ENCODE data around the gene POU2F2. TPM values are rescaled to one million over a fixed set of nuclear protein-coding genes. Genes with fewer than 3 reads are reported as not detected.

The POU2F2 gene
- 28.6 and 33.5 TPM in 2 replicates for total RNA-seq (2014; rRNA removed; shearing (Covaris generic))
- total RNA-seq (2022), result 59.5 and 66.5 TPM in 2 replicates
- percentile 77 among the genes with signal in this experiment for Bru-seq, nascent RNA
- BruChase-seq, experiment 1, labeled RNA remaining after a 6-hour chase, result percentile 82 among the genes with signal in this experiment
- percentile 87 among the genes with signal in this experiment for BruChase-seq, experiment 2, labeled RNA remaining after a 2-hour chase
- long read RNA-seq, full-length matches to known transcripts, result 44 of 136 reads
- long read RNA-seq, partial matches to known transcripts, result 26 of 136 reads
- long read RNA-seq, other reads (novel, unspliced or antisense), result 66 of 136 reads

DNA sequence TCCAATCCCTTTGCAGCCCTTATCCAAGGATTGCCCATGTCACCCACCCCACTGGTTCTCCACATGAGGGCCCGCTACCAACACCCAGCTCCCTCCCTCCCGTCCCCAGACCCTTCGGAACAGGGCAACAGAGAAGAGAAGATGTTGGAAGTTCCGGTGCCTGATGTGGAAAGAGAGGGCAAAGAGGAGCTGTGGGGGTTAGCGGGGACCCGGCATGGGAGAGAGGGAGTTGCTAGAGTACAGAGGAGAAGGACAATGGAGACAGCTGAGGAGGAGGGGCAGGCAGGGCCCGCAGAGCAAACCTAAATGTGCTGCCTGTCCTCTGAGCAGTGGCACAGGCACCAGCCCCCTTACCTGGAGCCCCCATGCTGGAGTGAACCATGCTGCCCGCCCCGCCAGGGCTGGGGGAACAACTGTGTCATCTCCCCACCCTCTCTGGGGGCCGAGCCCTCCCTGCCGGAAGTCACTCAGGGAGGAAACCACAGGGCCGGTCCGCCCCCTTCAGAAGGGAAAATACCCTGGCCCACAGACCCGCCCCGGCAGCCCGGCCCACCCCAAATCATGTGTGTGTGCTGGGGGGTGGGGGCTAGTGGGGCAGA lies at the start of gene POU2F2:
TSS of gene POU2F2 (minus strand) at position 417 of the 599 bp plus-strand sequence. CDS start at position 382, 35 bp downstream.
- no TSS peak for BruUV-seq (replicated peaks)
- TF ChIP-seq EZH2phosphoT487 (IDR thresholded peaks at IDR 0.05; ENCODE audit: borderline replicate concordance, low read depth, low read length), result no peak
- TF ChIP-seq, protein P1, sequence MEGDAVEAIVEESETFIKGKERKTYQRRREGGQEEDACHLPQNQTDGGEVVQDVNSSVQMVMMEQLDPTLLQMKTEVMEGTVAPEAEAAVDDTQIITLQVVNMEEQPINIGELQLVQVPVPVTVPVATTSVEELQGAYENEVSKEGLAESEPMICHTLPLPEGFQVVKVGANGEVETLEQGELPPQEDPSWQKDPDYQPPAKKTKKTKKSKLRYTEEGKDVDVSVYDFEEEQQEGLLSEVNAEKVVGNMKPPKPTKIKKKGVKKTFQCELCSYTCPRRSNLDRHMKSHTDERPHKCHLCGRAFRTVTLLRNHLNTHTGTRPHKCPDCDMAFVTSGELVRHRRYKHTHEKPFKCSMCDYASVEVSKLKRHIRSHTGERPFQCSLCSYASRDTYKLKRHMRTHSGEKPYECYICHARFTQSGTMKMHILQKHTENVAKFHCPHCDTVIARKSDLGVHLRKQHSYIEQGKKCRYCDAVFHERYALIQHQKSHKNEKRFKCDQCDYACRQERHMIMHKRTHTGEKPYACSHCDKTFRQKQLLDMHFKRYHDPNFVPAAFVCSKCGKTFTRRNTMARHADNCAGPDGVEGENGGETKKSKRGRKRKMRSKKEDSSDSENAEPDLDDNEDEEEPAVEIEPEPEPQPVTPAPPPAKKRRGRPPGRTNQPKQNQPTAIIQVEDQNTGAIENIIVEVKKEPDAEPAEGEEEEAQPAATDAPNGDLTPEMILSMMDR (conservative IDR thresholded peaks at IDR 0.05; ENCODE audit: low read length), result no peak
- Histone ChIP-seq H3K4me3 (ENCODE audit: low read depth, low read length, poor library complexity, severe bottlenecking) (peak within 1 kb of the TSS; percentile 96), H3K9me2 (ENCODE audit: insufficient read depth, low read length) (no peaks in the 10 kb centered on the region), H3K4me1 (ENCODE audit: insufficient read depth, low read length, poor library complexity, severe bottlenecking) (peaks cover 72% of the 10 kb centered on the region), H3K4me2 (ENCODE audit: low read length) (peak within 1 kb of the TSS; percentile 93), H3K79me2 (ENCODE audit: insufficient read depth, low read depth, low read length) (peaks cover 55% of the 10 kb centered on the region), H3K9me3 (ENCODE audit: low read length) (no peaks in the 10 kb centered on the region), H3K27ac (ENCODE audit: low read depth, low read length, poor library complexity, severe bottlenecking) (peak within 1 kb of the TSS; percentile 93), H3K36me3 (ENCODE audit: insufficient read depth, low read length) (peaks cover 21% of the 10 kb centered on the region), H4K20me1 (ENCODE audit: insufficient read depth, low read length) (no peaks in the 10 kb centered on the region), H2AFZ (ENCODE audit: low read length) (peak within 1 kb of the TSS; percentile 14; the same call in 1 of the 2 replicates)
- POLR2A ChIA-PET, result interaction anchor here (1.0 to 2.6 kb wide), 6 partner anchors 9 to 148 kb away, joined by 3 to 7 read pairs (median 5); no protein-coding TSS in a partner anchor
- intact Hi-C loops (cut with micrococcal nuclease; ENCODE audit: unreplicated experiment), result loop anchor here (2.0 to 5.0 kb wide), 3 partner anchors 23 to 165 kb away; no protein-coding TSS in a partner anchor
- CTCF ChIA-PET (ENCODE audit: unreplicated experiment), result interaction anchor here (0.6 to 1.9 kb wide), 5 partner anchors 9 to 164 kb away, joined by 3 to 9 read pairs (median 6); no protein-coding TSS in a partner anchor
- peak; percentile 92 for DNase-seq (ENCODE audit: low spot score)

DNA sequence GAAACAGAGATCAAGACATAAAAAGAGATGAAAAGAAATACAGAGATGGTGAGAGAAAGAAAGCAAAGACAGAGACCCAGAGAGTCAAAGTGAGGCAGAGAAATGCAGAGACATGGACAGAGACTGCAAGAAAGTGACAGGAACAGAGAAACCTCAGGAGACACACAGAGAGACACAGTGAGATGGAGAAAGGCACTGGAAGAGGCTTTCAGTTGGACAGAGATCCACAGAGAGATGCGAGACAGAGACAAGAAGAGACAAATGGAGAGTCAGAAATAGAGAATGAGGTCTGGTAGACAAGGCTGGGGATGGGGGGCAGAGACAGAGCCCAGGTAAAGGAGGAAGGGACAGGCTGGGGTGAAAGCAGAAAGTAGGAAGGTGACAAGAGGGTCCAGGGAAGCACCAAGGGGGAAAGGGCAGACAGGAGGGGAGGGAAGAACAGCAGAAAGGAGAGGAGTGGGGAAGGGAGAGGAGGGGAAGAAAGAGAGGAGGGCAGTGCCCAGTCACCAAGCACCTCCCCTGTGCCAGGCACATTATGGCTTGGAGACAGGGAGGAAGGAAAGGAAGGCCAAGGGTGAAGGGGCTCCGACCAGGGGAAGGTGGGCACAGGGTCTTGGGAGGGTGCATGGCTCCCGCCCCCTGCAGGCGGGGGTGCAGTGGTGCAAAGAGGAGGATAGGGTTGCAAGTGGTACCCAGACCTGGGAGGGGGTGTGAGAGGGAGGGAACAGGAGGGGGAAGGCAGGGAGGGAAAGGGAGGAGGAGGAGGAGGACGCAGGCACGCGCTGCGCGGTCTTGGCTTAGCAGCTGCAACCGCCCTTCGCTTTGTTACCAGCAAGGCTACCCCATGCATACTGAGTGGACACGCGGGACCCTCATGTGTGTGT lies 46.8 kb upstream of the POU2F2 start:
- no TSS peak for BruUV-seq (replicated peaks)
- Histone ChIP-seq H3K4me2 (ENCODE audit: low read length) (no peak overlapping the region), H3K36me3 (ENCODE audit: insufficient read depth, low read length) (no peaks in the 10 kb centered on the region), H3K9me2 (ENCODE audit: insufficient read depth, low read length) (no peaks in the 10 kb centered on the region), H3K9me3 (ENCODE audit: low read length) (no peaks in the 10 kb centered on the region), H3K27ac (ENCODE audit: low read depth, low read length, poor library complexity, severe bottlenecking) (no peak overlapping the region), H3K4me1 (ENCODE audit: insufficient read depth, low read length, poor library complexity, severe bottlenecking) (peaks cover 48% of the 10 kb centered on the region), H3K79me2 (ENCODE audit: insufficient read depth, low read depth, low read length) (no peaks in the 10 kb centered on the region), H3K4me3 (ENCODE audit: low read depth, low read length, poor library complexity, severe bottlenecking) (no peak overlapping the region), H2AFZ (ENCODE audit: low read length) (no peak overlapping the region), H4K20me1 (ENCODE audit: insufficient read depth, low read length) (no peaks in the 10 kb centered on the region)
- intact Hi-C loops (cut with micrococcal nuclease; ENCODE audit: unreplicated experiment), result loop anchor here (1.0 kb wide), 2 partner anchors 46 to 71 kb away; no protein-coding TSS in a partner anchor
- POLR2A ChIA-PET, result no interaction called here
- CTCF ChIA-PET (ENCODE audit: unreplicated experiment), result no interaction called here
- TF ChIP-seq, protein P1 (conservative IDR thresholded peaks at IDR 0.05; ENCODE audit: low read length), result peak; percentile 76
- TF ChIP-seq EZH2phosphoT487 (IDR thresholded peaks at IDR 0.05; ENCODE audit: borderline replicate concordance, low read depth, low read length), result no peak
- peak; percentile 56 for DNase-seq (ENCODE audit: low spot score)

All from OCI-LY7 (cell line).